ENCODE measurements around the gene GPAT3. TPM values are rescaled to one million over a fixed set of nuclear protein-coding genes. Genes with fewer than 3 reads are reported as not detected.
A peak's percentile ranks its signal among the peaks of the same experiment; 100 is the strongest.

GPAT3 gene
- total RNA-seq, 1 experiment from 2014 or later = 29.7 TPM

- DNase-seq (ENCODE audit: low read depth) = peak; percentile 34
These were observed 109.1 kb downstream of the GPAT3 start for GRCh38 chr4:83644677-83645659.

GRCh38 chr4:83646538-83647239 lies 110.8 kb downstream of the GPAT3 start:
- no peak for DNase-seq (ENCODE audit: low read depth)

- DNase-seq (ENCODE audit: low read depth) = no peak
These were observed 115.9 kb downstream of the GPAT3 start for GRCh38 chr4:83651846-83652245.

Other genes starting within 250 kb of the GPAT3 start
- gene HPSE, start 201.3 kb upstream of the GPAT3 start, total RNA-seq (2014; rRNA removed; shearing (Covaris generic)) = 2.1 and 4.4 TPM in 2 replicates
- gene HELQ, start 80.3 kb upstream of the GPAT3 start, total RNA-seq (2014; rRNA removed; shearing (Covaris generic)) = 6.0 and 6.2 TPM in 2 replicates
- gene MRPS18C, start 80.0 kb upstream of the GPAT3 start, total RNA-seq (2014; rRNA removed; shearing (Covaris generic)) = 35.0 and 43.8 TPM in 2 replicates
- gene ABRAXAS1, start 51.0 kb upstream of the GPAT3 start, total RNA-seq (2014; rRNA removed; shearing (Covaris generic)) = 5.4 and 6.5 TPM in 2 replicates

Data from Daoy (cell line).